SK-N-MC (cell line): ENCODE data around the gene SENP3.
"Not testable (repeated sequence)": the region's sequence is repeated elsewhere in the genome, so short reads cannot be mapped to it uniquely, and the experiment has no call there.

ENCODE experiments used
- DNase-seq: peaks from one replicate; pipeline ENCODE4 v3.0.0-alpha.2; 2011; ENCODE audit warnings: low read depth, low spot score
- H3K27ac ChIP-seq: fragments of 200-600 bp; sonication (generic); 2 replicates; pipeline ENCODE4 v1.5.1; 2016; ENCODE audit warnings: mixed run types
- H3K36me3 ChIP-seq: fragments of 200-600 bp; sonication (generic); 2 replicates; pipeline ENCODE4 v1.6.1; 2017; ENCODE audit warnings: antibody characterized with exemption, low read length, mixed read lengths; ENCODE audit not compliant: insufficient read depth
- H3K4me3 ChIP-seq: fragments of 200-600 bp; sonication (generic); 2 replicates; pipeline ENCODE4 v1.5.1; 2016
- H3K9ac ChIP-seq: fragments of 200-600 bp; sonication (generic); 2 replicates; pipeline ENCODE4 v1.8.0; 2017; ENCODE audit warnings: mixed run types, mixed read lengths; ENCODE audit not compliant: insufficient read length
- H3K9me3 ChIP-seq: fragments of 200-600 bp; sonication (generic); 2 replicates; pipeline ENCODE4 v1.6.1; 2017; ENCODE audit warnings: low read depth, mild to moderate bottlenecking, antibody characterized with exemption, low read length, moderate library complexity, mixed read lengths
- EZH2 ChIP-seq: fragments of 200-600 bp; sonication (generic); IDR thresholded peaks from one replicate; pipeline ENCODE4 v1.6.1; 2017; ENCODE audit warnings: antibody characterized with exemption
- FOXP2 ChIP-seq: optimal IDR thresholded peaks from 2 replicates; pipeline ENCODE3; 2011; ENCODE audit warnings: mild to moderate bottlenecking, moderate library complexity; ENCODE audit not compliant: insufficient read depth; ENCODE audit errors: extremely low read length, control extremely low read depth
- POLR2AphosphoS5 ChIP-seq: IDR thresholded peaks from 2 replicates; pipeline ENCODE4 v1.6.1; 2012; ENCODE audit warnings: mild to moderate bottlenecking, low read depth, low read length, borderline replicate concordance

The SENP3 gene

DNA sequence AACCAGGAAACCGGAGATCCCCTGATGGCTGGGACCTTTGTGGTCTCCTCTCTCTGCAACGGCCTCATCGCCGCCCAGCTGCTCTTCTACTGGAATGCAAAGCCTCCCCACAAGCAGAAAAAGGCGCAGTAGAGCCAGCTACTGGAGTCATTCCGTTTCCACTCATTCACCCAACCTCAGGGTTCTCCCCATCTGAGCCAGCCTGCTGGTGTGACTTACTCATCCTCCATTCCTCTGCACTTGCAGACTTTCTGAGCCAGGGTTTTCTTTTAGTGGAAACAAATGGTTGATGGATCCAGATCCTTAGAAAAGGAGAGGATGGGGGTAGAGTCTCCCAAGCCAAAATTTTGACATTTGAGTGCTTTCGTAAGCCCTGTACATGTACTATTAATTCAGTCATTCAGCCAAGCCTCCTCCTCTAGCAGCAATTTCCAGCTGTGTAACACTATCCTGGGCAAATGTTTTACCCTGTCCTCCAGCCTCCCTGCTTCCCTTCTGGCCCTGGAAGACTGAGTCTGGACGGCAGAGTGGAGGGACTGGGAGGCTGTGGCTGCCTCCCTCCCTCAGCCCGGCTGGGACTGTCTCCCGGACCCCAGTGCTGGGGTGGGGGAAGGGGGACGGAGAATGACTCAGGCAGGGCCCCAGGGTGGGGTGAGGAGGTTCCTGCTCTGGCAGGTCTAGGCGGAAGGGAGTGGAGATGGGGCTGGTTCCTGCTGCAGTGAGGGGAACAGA, 25.9 kb downstream of the SENP3 start:
- TF ChIP-seq EZH2 (no peak), FOXP2 (no peak), POLR2AphosphoS5 (no peak)
- Histone ChIP-seq H3K4me3 (no peak overlapping the region), H3K27ac (peak overlapping the region; percentile 50), H3K9me3 (no peaks in the 10 kb centered on the region), H3K9ac (no peak overlapping the region), H3K36me3 (peaks cover 29% of the 10 kb centered on the region)
- no peak for DNase-seq

- H3K9me3 ChIP-seq, result no peaks in the 10 kb centered on the region
- TF ChIP-seq FOXP2, result no peak
- TF ChIP-seq EZH2, result no peak
- H3K36me3 ChIP-seq, result peaks cover 40% of the 10 kb centered on the region
- no peak overlapping the region for H3K27ac ChIP-seq
- no peak overlapping the region for H3K4me3 ChIP-seq
- no peak for DNase-seq
- no peak overlapping the region for H3K9ac ChIP-seq
These were observed 27.0 kb downstream of the SENP3 start for GRCh38 chr17:7588553-7589203.

- Histone ChIP-seq H3K9ac (no peak overlapping the region), H3K9me3 (no peaks in the 10 kb centered on the region), H3K27ac (no peak overlapping the region), H3K4me3 (no peak overlapping the region), H3K36me3 (peaks cover 46% of the 10 kb centered on the region)
- DNase-seq, result no peak
- TF ChIP-seq FOXP2, result no peak
These were observed 27.6 kb downstream of the SENP3 start for GRCh38 chr17:7589204-7589868.

- no peaks in the 10 kb centered on the region for H3K9me3 ChIP-seq
- H3K9ac ChIP-seq, result no peak within 1 kb of the TSS
- no peak for TF ChIP-seq POLR2AphosphoS5
- H3K36me3 ChIP-seq, result peaks cover 53% of the 10 kb centered on the region
- peak within 1 kb of the TSS; percentile 70 for H3K27ac ChIP-seq
- DNase-seq, result no peak
- H3K4me3 ChIP-seq, result no peak within 1 kb of the TSS
These were observed 28.4 kb downstream of the SENP3 start, which contains the start of gene SOX15 for GRCh38 chr17:7589891-7590691. TSS of gene SOX15 (minus strand) at chr17:7590094. CDS start at chr17:7589676, 418 bp downstream.

DNA sequence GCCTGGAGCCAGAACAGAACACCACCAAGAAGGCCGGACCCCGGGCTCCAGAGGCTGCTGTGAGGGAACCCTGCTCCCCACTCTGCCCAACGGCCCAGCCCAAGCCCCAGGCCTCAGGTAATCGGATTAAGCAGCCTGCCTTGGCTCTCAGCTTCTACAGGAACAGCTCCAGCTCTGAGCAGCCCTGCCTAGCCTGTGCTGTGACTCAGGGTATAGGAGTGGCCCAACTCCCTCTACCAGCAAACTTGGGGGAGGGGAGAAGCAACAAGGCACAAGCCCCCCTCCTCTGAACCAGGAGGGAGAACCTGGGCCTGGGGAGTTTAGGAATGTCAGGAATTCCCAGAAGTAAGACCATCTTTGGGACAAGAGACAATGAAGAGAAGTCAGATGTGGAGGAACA, 29.0 kb downstream of the SENP3 start:
- no peak for DNase-seq
- Histone ChIP-seq H3K36me3 (peaks cover 59% of the 10 kb centered on the region), H3K9me3 (no peaks in the 10 kb centered on the region), H3K4me3 (no peak overlapping the region), H3K9ac (no peak overlapping the region), H3K27ac (peak overlapping the region; percentile 70)
- TF ChIP-seq POLR2AphosphoS5 (no peak), FOXP2 (no peak), EZH2 (no peak)

DNA sequence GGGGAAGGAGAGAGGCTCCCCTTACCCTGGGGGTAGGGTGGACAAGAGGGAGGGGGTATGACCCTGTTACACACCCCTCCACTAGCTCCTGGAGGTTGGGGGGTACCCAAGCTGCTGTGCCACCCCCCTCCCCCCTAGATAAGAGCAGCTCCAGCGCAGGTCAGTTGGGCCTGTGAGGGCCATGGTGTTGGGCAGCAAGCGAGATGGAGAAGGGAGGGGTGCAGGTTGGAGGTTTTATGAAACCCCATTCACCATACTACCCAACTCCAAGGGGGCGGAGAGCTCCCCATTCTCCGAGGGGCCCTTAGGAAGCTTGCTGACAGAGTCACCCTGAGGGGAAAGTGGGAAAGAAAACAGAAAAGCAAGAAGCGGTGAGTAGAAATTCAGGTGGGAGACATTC, 29.9 kb downstream of the SENP3 start:
- Histone ChIP-seq H3K36me3 (peaks cover 67% of the 10 kb centered on the region), H3K9me3 (no peaks in the 10 kb centered on the region), H3K4me3 (no peak overlapping the region), H3K9ac (no peak overlapping the region), H3K27ac (no peak overlapping the region)
- TF ChIP-seq POLR2AphosphoS5 (no peak), FOXP2 (no peak), EZH2 (no peak)
- DNase-seq, result no peak

GRCh38 chr17:7592422-7593021, 30.8 kb downstream of the SENP3 start:
- Histone ChIP-seq H3K4me3 (no peak overlapping the region), H3K9ac (no peak overlapping the region)
- TF ChIP-seq EZH2 (no peak), POLR2AphosphoS5 (no peak), FOXP2 (no peak)

GRCh38 chr17:7593296-7593695, 31.6 kb downstream of the SENP3 start:
- H3K9me3 ChIP-seq, result no peaks in the 10 kb centered on the region
- TF ChIP-seq POLR2AphosphoS5 (no peak), EZH2 (no peak), FOXP2 (no peak)
- H3K4me3 ChIP-seq, result no peak overlapping the region
- H3K27ac ChIP-seq, result no peak overlapping the region
- DNase-seq, result no peak
- H3K36me3 ChIP-seq, result peaks cover 71% of the 10 kb centered on the region
- no peak overlapping the region for H3K9ac ChIP-seq

More at GRCh38 chr17:7592422-7593021, 30.8 kb downstream of the SENP3 start:
- Histone ChIP-seq H3K36me3 (peaks cover 70% of the 10 kb centered on the region), H3K9me3 (no peaks in the 10 kb centered on the region), H3K27ac (no peak overlapping the region)
- no peak for DNase-seq

DNA sequence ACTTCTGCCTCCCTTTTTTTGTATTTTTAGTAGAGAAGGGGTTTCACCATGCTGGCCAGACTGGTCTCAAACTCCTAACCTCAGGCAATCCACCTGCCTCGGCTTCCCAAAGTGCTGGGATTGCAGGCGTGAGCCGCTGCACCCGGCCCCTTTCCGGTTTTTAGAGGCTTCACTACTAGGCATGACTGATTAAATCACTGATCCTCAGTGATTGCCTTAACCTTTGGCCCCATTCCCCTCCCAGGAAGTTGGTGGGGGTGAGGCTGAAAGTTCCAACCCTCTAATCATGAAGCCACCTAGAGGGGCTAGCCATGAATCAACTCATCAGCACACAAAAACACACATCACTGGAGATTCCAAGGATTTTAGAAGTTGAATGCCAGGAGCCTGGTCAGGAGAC, 35.8 kb downstream of the SENP3 start:
- not testable (repeated sequence) for H3K4me3 ChIP-seq, DNase-seq, H3K9ac ChIP-seq, H3K27ac ChIP-seq, H3K9me3 ChIP-seq
- peaks cover 83% of the 10 kb centered on the region for H3K36me3 ChIP-seq
